Omental fat pad (tissue), 4 donors: ENCODE measurements around the gene ASAP2. TPM values are rescaled to one million over a fixed set of nuclear protein-coding genes. Genes with fewer than 3 reads are reported as not detected.

Source experiments
- ATAC-seq: fragments of 150-250 bp; one replicate; pipeline ENCODE4 v1.9.1; 2016; ENCODE audit warnings: mild to moderate bottlenecking, moderate library complexity; ENCODE audit not compliant: low FRiP score
- DNase-seq: peaks from one replicate; pipeline ENCODE4 v3.0.0-alpha.2; 2019; ENCODE audit warnings: low spot score
- CTCF ChIP-seq, 3 donors: fragments of 450-650 bp; IDR thresholded peaks; one replicate each; pipeline ENCODE4 v1.5.1; 2016 to 2017; ENCODE audit warnings: antibody characterized with exemption in 3 of 3, mild to moderate bottlenecking in 3 of 3, moderate library complexity in 2 of 3
- total RNA-seq, 4 donors: library from RNA; depleted of rRNA; stranded (reverse); fragments of >200 nt; gene quantifications; one replicate each; pipeline ENCODE4 v1.1.0, GENCODE V29; 2016

The ASAP2 gene
- total RNA-seq, 4 donors from 2014 or later, result 16.8 to 57.4 (median 22.8) TPM

- DNase-seq (no peak), ATAC-seq (no peak)
- TF ChIP-seq CTCF (IDR thresholded peaks at IDR 0.05), result no peak
Observed at GRCh38 chr2:9360110-9360509, 153.5 kb downstream of the ASAP2 start.

GRCh38 chr2:9360701-9361100 is 154.1 kb downstream of the ASAP2 start:
- ATAC-seq (no peak), DNase-seq (no peak)
- TF ChIP-seq CTCF (IDR thresholded peaks at IDR 0.05), result no peak

- ATAC-seq (no peak), DNase-seq (no peak)
- TF ChIP-seq CTCF (IDR thresholded peaks at IDR 0.05), result no peak
Observed at GRCh38 chr2:9364373-9364772, 157.8 kb downstream of the ASAP2 start.

GRCh38 chr2:9364791-9365497 is 158.3 kb downstream of the ASAP2 start:
- ATAC-seq (no peak), DNase-seq (no peak)
- TF ChIP-seq CTCF (IDR thresholded peaks at IDR 0.05), result no peak

GRCh38 chr2:9365498-9366019 is 158.9 kb downstream of the ASAP2 start:
- no peak for TF ChIP-seq CTCF (IDR thresholded peaks at IDR 0.05)
- no peak for ATAC-seq
- DNase-seq, result no peak

- TF ChIP-seq CTCF (IDR thresholded peaks at IDR 0.05), result no peak
- ATAC-seq (no peak), DNase-seq (no peak)
Observed at GRCh38 chr2:9366026-9366425, 159.4 kb downstream of the ASAP2 start.

GRCh38 chr2:9370746-9371145 is 164.1 kb downstream of the ASAP2 start:
- TF ChIP-seq CTCF (IDR thresholded peaks at IDR 0.05), result no peak
- ATAC-seq, result no peak
- DNase-seq, result no peak
